IMR-90 (cell line): ENCODE data around the gene ALDH1A2. TPM values are rescaled to one million over a fixed set of nuclear protein-coding genes. Genes with fewer than 3 reads are reported as not detected.

Source experiments
- ATAC-seq: fragments of 200-7000 bp; cut with Tn5 transposase; 2 replicates; pipeline ENCODE4 v1.9.1; 2020; ENCODE audit warnings: low read depth, mild to moderate bottlenecking, moderate library complexity
- BruUV-seq: library from RNA; stranded (reverse); fragments of 400-500 nt; replicated peaks from 2 replicates; lab custom pipeline; 2021; lab: Mats Ljungman, UMichigan
- CTCF ChIA-PET: fragments of 300-600 bp; formaldehyde crosslinking; extraction: SDS; loops from one replicate; lab custom pipeline; 2021; ENCODE audit warnings: antibody characterized with exemption; lab: Yijun Ruan, JAX
- POLR2A ChIA-PET: fragments of 300-600 bp; sonication (Branson Sonifier 250); formaldehyde crosslinking; loops from one replicate; lab custom pipeline; 2022; ENCODE audit warnings: antibody characterized with exemption; ENCODE audit not compliant: unreplicated experiment; lab: Charles Lee
- DNase-seq: peaks from one replicate; pipeline ENCODE4 v3.0.0; 2013
- H2AFZ ChIP-seq: replicated peaks from 2 replicates; pipeline ENCODE3; 2013; ENCODE audit warnings: low read length, mild to moderate bottlenecking; ENCODE audit not compliant: poor library complexity
- H2AK5ac ChIP-seq: 2 replicates; pipeline ENCODE4 v1.6.1; 2013; ENCODE audit warnings: low read depth, low read length, inconsistent platforms
- H2AK9ac ChIP-seq: replicated peaks from 2 replicates; pipeline ENCODE3; 2013; ENCODE audit warnings: mild to moderate bottlenecking, low read depth, low read length, moderate library complexity; ENCODE audit not compliant: poor library complexity
- H2BK120ac ChIP-seq: 2 replicates; pipeline ENCODE4 v1.6.1; 2013; ENCODE audit warnings: low read depth, low read length, inconsistent platforms
- H2BK15ac ChIP-seq: 3 replicates; pipeline ENCODE4 v1.6.1; 2013; ENCODE audit warnings: low read depth, low read length, inconsistent platforms
- H2BK20ac ChIP-seq: 2 replicates; pipeline ENCODE4 v1.6.1; 2013; ENCODE audit warnings: low read depth, mild to moderate bottlenecking, inconsistent platforms, low read length, moderate library complexity
- H2BK5ac ChIP-seq: 2 replicates; pipeline ENCODE4 v1.6.1; 2013; ENCODE audit warnings: mild to moderate bottlenecking, low read depth, low read length, inconsistent platforms; ENCODE audit not compliant: poor library complexity, severe bottlenecking
- H3K14ac ChIP-seq: replicated peaks from 2 replicates; pipeline ENCODE4 v1.6.1; 2013; ENCODE audit warnings: low read depth, low read length, inconsistent platforms
- H3K18ac ChIP-seq: 2 replicates; pipeline ENCODE4 v1.6.1; 2013; ENCODE audit warnings: low read depth, low read length, control low read depth
- H3K23ac ChIP-seq: 2 replicates; pipeline ENCODE4 v1.6.1; 2013; ENCODE audit warnings: low read depth, low read length, inconsistent platforms
- H3K27ac ChIP-seq: 2 replicates; pipeline ENCODE4 v1.5.1; 2013; ENCODE audit warnings: mild to moderate bottlenecking, control low read depth, low read length; ENCODE audit not compliant: insufficient read depth
- H3K27me3 ChIP-seq: 2 replicates; pipeline ENCODE4 v1.6.1; 2013; ENCODE audit warnings: low read length; ENCODE audit not compliant: control insufficient read depth, insufficient read depth
- H3K36me3 ChIP-seq: 2 replicates; pipeline ENCODE4 v1.6.1; 2013; ENCODE audit warnings: low read length, mixed read lengths; ENCODE audit not compliant: control insufficient read depth, insufficient read depth
- H3K4ac ChIP-seq: 2 replicates; pipeline ENCODE4 v1.6.1; 2013; ENCODE audit warnings: low read depth, low read length, inconsistent platforms
- H3K4me1 ChIP-seq: 2 replicates; pipeline ENCODE4 v1.6.1; 2013; ENCODE audit warnings: low read length, mixed read lengths; ENCODE audit not compliant: control insufficient read depth, insufficient read depth
- H3K4me2 ChIP-seq: 2 replicates; pipeline ENCODE4 v1.6.1; 2013; ENCODE audit warnings: low read depth, mild to moderate bottlenecking, control low read depth, low read length, moderate library complexity
- H3K4me3 ChIP-seq: 2 replicates; pipeline ENCODE4 v1.5.1; 2013; ENCODE audit warnings: low read depth, mild to moderate bottlenecking, control low read depth, low read length, moderate library complexity; ENCODE audit not compliant: insufficient read depth
- H3K56ac ChIP-seq: 2 replicates; pipeline ENCODE4 v1.6.1; 2013; ENCODE audit warnings: low read length, inconsistent platforms; ENCODE audit not compliant: insufficient read depth; ENCODE audit errors: extremely low read depth
- H3K79me1 ChIP-seq, 2 experiments: 2 replicates each; pipeline ENCODE4 v1.6.1; 2013; ENCODE audit warnings: low read length in 2 of 2, inconsistent platforms in 1 of 2, low read depth in 1 of 2
- H3K9ac ChIP-seq: 2 replicates; pipeline ENCODE4 v1.6.1; 2013; ENCODE audit warnings: low read depth, low read length, control low read depth
- H3K9me1 ChIP-seq: 2 replicates; pipeline ENCODE4 v1.6.1; 2013; ENCODE audit warnings: low read length, inconsistent platforms; ENCODE audit not compliant: insufficient read depth
- H3K9me3 ChIP-seq: 2 replicates; pipeline ENCODE4 v1.6.1; 2013; ENCODE audit warnings: low read length; ENCODE audit not compliant: control insufficient read depth, insufficient read depth
- H4K20me1 ChIP-seq: 2 replicates; pipeline ENCODE4 v1.6.1; 2013; ENCODE audit warnings: low read length, inconsistent platforms; ENCODE audit not compliant: insufficient read depth
- H4K5ac ChIP-seq: 2 replicates; pipeline ENCODE4 v1.6.1; 2013; ENCODE audit warnings: mild to moderate bottlenecking, low read depth, low read length, control low read depth
- H4K8ac ChIP-seq, 2 experiments: 2 replicates each; pipeline ENCODE4 v1.6.1; 2013; ENCODE audit warnings: low read depth in 2 of 2, low read length in 2 of 2, control low read depth in 1 of 2, inconsistent platforms in 1 of 2
- H4K91ac ChIP-seq: 2 replicates; pipeline ENCODE4 v1.6.1; 2013; ENCODE audit warnings: low read depth, low read length, inconsistent platforms; ENCODE audit not compliant: insufficient read depth
- CTCF ChIP-seq: conservative IDR thresholded peaks from 2 replicates; pipeline ENCODE4 v1.5.1; 2012; ENCODE audit warnings: mild to moderate bottlenecking, low read depth, low read length, improper control_type of control experiment
- ELK1 ChIP-seq: fragments of 150-350 bp; IDR thresholded peaks from 2 replicates; pipeline ENCODE4 v1.6.1; 2016; ENCODE audit warnings: low read depth, mild to moderate bottlenecking, low read length, moderate library complexity, borderline replicate concordance
- MAFK ChIP-seq: IDR thresholded peaks from 2 replicates; pipeline ENCODE4 v1.6.1; 2012; ENCODE audit warnings: low read depth, low read length, improper control_type of control experiment
- MXI1 ChIP-seq: IDR thresholded peaks from 2 replicates; pipeline ENCODE4 v1.6.1; 2012; ENCODE audit warnings: low read depth, mild to moderate bottlenecking, low read length, moderate library complexity, borderline replicate concordance
- RFX5 ChIP-seq: IDR thresholded peaks from 2 replicates; pipeline ENCODE4 v1.8.0; 2012; ENCODE audit warnings: low read depth, mild to moderate bottlenecking, low read length, moderate library complexity
- whole genome bisulfite sequencing, 2 experiments: methylation state at CpG; one replicate each; pipeline versions ENCODE4 v1.1.5 to v1.1.7; 2013; ENCODE audit warnings: missing lambda C conversion rate in 2 of 2; ENCODE audit not compliant: insufficient read length in 1 of 2; ENCODE audit errors: extremely low coverage in 2 of 2; 5-methylcytosine and 5-hydroxymethylcytosine counted together
- dilution Hi-C: fragments of 300-500 bp; cut with HindIII; formaldehyde crosslinking; loops from one replicate; pipeline ENCODE4 v1.14.3; 2018; ENCODE audit warnings: low sequenced_read_pairs; ENCODE audit not compliant: unreplicated experiment
- in situ Hi-C: fragments of 300-500 bp; cut with MboI; formaldehyde crosslinking; loops from 3 replicates; pipeline ENCODE4 v1.14.3; 2019; ENCODE audit warnings: low sequenced_read_pairs, inconsistent platforms, mixed read lengths
- intact Hi-C: fragments of 100-400 bp; cut with micrococcal nuclease; formaldehyde crosslinking; loops from 2 replicates; pipeline ENCODE4 v1.10.0; 2022
- polyA plus RNA-seq, 3 experiments: library from polyadenylated mRNA; depleted of rRNA; stranded (reverse); fragments of >200 nt; gene quantifications; 2 replicates each; pipeline ENCODE4 v1.2.3, GENCODE V29; 2012; ENCODE audit warnings: low replicate concordance in 1 of 3
- total RNA-seq: library from RNA; depleted of rRNA; stranded (reverse); fragments of >200 nt; gene quantifications from 2 replicates; pipeline ENCODE4 v1.2.3, GENCODE V29; 2012

ALDH1A2 gene
- total and polyA plus RNA-seq, 2 of the 4 experiments (the other 2 are of a cell fraction), result not detected

- Histone ChIP-seq H4K91ac (no peak overlapping the region), H3K27ac (no peak overlapping the region), H3K79me1 (no peaks in the 10 kb centered on the region), H3K9ac (no peak overlapping the region), H2BK15ac (no peak overlapping the region), H3K14ac (no peak overlapping the region), H3K27me3 (no peaks in the 10 kb centered on the region), H3K9me1 (no peaks in the 10 kb centered on the region), H3K23ac (no peak overlapping the region), H4K8ac (no peak overlapping the region), H4K20me1 (no peaks in the 10 kb centered on the region), H2BK5ac (no peak overlapping the region), H4K5ac (no peak overlapping the region), H2BK120ac (no peak overlapping the region), H3K18ac (no peak overlapping the region), H3K4me1 (no peaks in the 10 kb centered on the region), H3K4me3 (no peak overlapping the region), H2BK20ac (no peak overlapping the region), H2AFZ (no peak overlapping the region), H2AK9ac (no peak overlapping the region), H3K4me2 (no peak overlapping the region), H3K56ac (no peak overlapping the region), H3K4ac (no peak overlapping the region), H3K36me3 (no peaks in the 10 kb centered on the region), H2AK5ac (no peak overlapping the region), H3K9me3 (peaks cover 5% of the 10 kb centered on the region)
- WGBS, 2 experiments, result 56% methylated on average over 6 of the region's 9 CpGs; no CpG with 5 or more reads in 1 of the 2 experiments
- no peak for ATAC-seq
- ChIA-PET CTCF (no interaction called here), POLR2A (no interaction called here)
- dilution Hi-C loops (no loop called here), intact Hi-C loops (no loop called here), in situ Hi-C loops (no loop called here)
- DNase-seq, result no peak
- no peak for TF ChIP-seq RFX5
- TF ChIP-seq MAFK, result no peak
- TF ChIP-seq CTCF, result no peak
- no peak for TF ChIP-seq MXI1
- no peak for TF ChIP-seq ELK1
- BruUV-seq, result no TSS peak
Measured at GRCh38 chr15:58021332-58022230, 43.9 kb downstream of the ALDH1A2 start.
